Tibial nerve (tissue), 4 donors: ENCODE results near the gene CD58.

ENCODE experiments used
- CTCF ChIP-seq, 5 experiments: fragments of 200-600 bp in 3 of 5; fragments of 450-650 bp in 2 of 5; sonication (generic) in 3 of 5; IDR thresholded peaks; one replicate each; pipeline ENCODE4 v1.5.1; 2016 to 2019; ENCODE audit warnings: antibody characterized with exemption in 5 of 5, mild to moderate bottlenecking in 3 of 5, moderate library complexity in 2 of 5
- EP300 ChIP-seq, 2 donors: sonication (generic); formaldehyde crosslinking; IDR thresholded peaks; one replicate each; pipeline ENCODE4 v1.6.1; 2017; ENCODE audit warnings: antibody characterized with exemption in 2 of 2, mild to moderate bottlenecking in 1 of 2
- POLR2A ChIP-seq, 2 donors: fragments of 450-650 bp; IDR thresholded peaks; one replicate each; pipeline ENCODE4 v1.6.1; 2017; ENCODE audit warnings: antibody characterized with exemption in 2 of 2, mild to moderate bottlenecking in 2 of 2, moderate library complexity in 2 of 2

GRCh38 chr1:116537898-116538297 is 32.9 kb downstream of the CD58 start:
- TF ChIP-seq POLR2A (IDR thresholded peaks at IDR 0.05) (no peak), CTCF (IDR thresholded peaks at IDR 0.05) (no peak), EP300 (IDR thresholded peaks at IDR 0.05) (no peak)
